Stimulated activated CD8-positive, alpha-beta memory T cell treated with anti-CD3 and anti-CD28 coated beads, Interleukin-2, amount 100 ng/mL, for 48 hours (primary cell): ENCODE results near the gene SMTNL2.

Experiments
- DNase-seq, 2 donors: peaks; one replicate each; pipeline ENCODE4 v3.0.0-alpha.2; 2020; ENCODE audit warnings: low read depth in 2 of 2

SMTNL2 gene

DNA sequence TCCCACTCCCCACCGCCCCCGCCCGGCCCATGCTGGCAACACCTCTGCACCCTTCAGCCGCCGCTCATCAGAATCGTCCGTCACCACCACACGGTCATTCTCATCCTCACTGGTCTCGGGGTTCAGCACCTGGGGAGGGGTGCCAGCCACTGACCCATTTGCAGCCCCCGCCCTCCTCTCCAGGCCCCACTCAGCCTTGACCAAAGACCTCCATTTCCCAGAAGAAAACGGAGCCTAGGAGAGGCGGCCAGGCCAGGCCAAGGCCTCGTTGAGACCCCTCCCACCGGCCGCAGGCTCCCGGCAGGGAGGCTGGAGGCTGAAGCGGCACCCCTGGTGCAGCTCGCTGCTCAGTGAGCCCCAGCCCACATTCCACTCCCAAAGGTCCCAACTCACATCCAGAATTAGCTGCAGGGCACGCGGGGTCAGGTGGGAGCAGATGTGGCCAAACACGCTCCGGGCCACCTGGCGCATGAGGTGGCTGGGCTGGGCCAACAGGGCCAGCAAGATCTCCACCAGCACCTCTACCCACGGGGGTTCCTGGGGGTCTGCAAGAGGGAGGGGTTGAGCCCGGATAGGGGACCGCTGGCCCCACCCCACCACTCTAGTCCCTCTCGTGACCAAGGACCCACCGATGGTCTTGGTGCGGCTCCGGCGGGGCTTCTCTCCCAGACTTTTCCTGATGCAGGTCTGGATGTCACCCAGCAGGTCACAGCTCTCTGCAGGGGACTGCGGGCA, 38.9 kb upstream of the SMTNL2 start:
- DNase-seq, result no peak

DNA sequence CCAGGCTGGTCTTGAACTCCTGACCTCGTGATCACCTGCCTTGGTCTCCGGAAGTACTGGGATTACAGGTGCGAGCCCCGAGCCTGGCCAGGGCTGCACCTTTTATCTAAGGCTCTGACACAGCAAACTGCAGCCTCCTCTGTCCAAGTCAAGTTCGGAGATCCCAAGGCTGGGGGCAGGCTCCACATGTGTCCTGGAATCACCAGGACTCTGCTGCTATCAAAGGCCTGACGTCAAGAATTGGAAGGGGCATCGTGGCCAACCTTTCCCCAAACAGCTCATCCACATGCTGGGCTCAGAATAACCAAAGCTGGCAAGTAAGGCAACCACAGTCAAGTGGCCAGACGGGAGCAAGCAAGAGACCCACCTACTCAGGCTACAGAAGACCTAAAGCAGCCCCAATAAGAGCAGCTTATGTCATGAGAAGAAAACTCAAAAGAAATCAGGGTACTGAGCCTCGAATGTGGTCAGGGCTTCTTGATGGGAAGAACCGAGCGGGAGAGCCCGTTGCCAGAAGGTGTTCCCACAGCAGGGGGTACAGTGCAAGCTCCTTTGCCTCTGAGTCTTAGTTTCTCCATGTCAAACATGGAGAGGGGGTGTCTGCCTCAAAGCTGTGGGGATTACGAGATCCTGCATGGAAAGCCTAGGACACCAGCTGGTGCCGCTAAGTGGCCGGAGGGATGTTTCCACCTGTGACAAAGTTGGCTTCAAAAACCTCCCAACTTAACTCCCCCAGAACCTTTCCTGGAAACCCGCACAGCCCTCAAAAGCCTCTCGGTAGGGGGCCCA, 37.0 kb upstream of the SMTNL2 start:
- no peak for DNase-seq

DNA sequence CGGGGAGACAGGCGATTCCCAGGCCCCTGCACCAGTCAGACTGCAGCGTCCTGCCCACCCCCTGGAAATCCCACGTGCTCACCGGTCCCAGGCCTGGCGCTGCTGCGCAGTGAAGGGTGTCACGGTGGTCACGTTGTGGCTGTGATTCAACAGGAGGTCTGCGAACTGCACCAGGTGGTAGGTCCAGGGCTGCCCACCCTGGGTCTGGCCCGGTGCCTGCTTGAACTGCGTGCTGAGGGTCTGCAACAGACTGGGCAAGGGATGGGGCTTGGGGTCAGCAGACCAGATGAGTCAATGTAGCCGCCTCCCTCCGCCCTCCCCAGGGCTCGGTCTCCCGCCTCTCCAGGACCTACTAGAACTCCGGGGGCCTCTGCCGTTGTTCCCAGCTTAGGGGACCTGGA, 36.3 kb upstream of the SMTNL2 start:
- no peak for DNase-seq

DNA sequence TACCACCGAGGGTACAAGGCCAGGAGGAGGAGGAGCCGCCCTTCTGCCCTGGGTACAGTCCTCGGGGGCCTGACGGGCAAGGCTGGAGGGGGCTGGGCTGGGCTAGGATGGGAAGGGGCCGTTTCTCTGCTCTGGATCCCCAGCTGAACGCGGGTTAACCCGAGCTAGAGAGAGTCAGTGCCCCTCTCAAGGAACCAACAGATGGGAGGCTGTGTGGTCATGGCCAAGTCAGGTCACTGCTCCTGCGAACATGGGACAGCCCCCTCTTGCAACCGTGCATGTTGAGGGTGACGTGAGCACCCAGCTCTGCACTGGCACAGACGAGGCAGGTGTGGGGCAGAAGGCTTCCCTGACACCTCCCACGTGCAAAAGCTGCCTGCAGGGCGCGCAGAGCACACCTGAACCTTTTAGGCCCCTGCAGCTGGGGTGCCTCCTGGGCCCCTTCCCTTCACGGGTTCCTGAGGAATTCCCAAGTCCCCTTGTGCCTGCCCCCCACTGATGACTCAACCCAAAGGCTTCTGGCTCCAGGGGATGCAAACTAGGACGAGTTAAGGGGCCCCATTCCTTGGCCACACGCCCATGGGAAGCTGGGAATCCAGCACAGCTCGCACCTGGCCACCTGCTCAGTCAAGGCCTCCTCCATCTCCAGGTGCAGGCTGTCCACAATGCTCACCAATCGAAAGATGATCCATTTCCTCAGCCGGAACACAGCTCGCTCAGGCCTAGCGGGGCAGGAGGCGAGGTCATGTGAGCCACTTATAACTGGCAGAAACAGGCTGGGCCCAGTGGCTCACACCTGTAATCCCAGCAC, 35.4 kb upstream of the SMTNL2 start:
- no peak for DNase-seq

DNA sequence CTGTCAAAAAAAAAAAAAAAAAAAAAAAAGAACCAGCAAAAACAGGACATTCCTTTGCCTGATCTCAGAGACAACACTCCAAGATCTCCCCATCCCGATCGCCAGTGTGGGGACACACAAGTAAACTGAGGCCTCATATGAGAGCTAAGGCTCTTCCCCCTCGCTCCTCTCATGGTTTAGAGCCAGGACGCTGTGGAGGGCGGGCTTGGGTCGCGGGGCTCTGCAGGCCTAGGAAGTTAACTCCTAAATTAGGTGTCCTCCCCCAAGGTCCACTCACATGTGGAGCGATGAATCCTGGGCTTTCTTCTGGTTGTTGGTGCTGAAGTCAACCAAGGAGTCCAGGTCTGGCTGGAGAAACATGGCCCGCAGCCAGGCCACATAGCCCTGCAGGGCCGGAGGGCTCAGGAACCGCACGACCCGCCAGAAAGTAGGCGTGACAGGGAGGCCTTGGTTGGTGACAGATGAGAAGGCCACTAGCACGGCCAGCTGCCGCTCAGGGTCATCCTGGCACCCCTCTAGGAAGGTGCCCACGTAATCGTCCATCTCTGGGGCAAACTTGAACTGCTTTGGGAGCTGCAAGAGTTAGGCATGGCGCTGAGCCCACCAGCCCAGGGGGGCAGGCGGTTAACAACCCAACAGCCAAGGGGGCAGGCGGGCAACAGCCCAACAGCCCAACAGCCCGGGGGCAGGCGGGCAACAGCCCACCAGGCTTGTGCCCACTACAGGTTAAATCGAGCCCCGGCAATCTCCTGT, 34.4 kb upstream of the SMTNL2 start:
- DNase-seq, result no peak

DNA sequence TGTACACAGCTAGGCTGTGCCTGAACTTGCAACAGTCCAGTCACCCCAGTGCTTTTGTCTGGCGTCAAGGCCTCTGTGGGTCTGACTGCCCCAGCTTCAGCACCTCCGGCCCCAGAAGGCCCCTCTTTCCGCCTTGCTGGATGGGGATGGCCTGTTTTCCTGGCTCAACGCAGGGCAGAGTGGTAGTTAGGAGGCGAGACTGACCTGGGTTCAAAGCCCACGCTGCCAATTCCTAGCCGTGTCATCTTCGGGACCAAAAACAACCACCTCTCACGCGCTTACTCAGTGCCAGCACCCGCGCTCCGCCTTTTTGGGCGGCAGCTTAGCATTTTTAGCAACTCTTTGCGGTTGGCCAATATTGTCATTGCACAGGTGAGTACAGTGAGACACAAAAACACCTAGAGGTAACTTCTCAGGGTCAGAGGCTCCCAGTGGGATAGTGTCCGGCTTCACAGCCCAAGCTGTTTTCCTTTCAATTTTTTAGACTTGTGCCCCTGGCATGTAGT, 33.7 kb upstream of the SMTNL2 start:
- no peak for DNase-seq

DNA sequence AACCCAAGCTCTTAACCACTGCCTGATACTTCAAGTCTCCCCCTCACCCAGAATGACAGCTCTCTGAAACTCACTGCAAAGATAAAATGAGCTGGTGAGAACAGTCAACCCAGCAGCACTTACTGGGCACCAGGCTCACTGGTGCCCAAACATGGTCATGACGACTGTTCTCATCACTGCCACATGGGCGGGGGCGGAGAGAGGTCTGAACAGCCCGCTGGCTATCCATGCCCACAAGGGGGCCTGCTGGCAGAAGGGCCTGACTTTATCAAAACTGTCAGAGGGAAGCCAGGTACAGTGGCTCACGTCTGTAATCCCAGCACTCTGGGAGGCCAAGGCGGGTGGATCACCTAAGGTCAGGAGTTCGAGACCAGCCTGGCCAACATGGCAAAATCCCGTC, 33.2 kb upstream of the SMTNL2 start:
- no peak for DNase-seq

DNA sequence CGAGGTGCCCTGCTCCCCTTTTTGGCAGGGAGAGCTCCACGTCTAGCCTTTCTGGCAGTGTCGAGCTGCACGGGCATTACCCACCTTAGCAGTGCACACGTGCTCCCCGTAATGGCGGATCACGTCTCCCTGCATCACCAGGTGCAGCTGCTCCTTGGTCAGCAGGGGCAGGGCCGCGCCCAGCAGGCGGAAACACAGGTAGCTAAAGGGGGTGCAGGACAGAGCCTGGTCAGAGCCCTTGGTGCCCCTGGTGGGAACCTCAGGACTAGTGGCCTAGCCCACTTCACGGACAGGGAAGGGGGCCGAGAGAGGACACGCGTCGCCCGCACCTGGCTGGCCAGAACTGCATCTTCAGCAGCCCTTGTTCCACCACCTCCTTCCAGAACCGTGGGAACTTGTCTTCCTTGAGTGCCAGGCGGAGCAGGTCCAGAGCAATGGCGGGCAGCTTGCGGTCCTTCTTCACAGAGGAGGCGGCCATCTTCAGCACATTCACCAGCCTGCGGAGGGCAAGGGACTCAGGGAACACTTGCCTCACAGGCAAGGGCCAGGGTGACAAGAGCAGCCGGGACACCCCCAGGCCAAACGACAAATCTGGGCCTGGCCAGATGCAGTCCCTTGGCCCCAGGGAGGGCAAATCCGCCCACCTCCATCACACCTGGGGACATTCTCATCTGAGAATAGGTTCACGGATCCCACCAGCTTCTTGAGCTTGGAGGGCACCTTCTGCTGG, 32.4 kb upstream of the SMTNL2 start:
- no peak for DNase-seq

DNA sequence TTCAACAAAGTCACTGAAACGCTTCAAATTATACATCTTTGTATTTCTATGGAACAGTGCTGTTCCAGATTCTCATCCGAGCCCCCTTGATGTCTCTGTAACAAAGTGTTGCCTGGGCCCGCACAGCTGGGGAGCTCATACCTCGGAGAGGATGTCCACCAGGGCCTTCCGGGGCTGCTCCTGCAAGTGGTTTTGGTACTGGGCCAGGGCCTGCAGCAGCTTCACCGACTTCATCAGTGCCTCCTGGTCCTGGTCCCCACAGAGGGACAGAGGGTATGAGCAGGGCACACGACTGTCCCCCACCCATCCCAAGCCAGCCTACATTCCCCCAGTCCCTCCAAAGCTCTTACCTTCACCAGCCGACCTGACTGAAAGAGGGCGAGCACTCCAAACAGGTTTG, 30.7 kb upstream of the SMTNL2 start:
- no peak for DNase-seq

DNA sequence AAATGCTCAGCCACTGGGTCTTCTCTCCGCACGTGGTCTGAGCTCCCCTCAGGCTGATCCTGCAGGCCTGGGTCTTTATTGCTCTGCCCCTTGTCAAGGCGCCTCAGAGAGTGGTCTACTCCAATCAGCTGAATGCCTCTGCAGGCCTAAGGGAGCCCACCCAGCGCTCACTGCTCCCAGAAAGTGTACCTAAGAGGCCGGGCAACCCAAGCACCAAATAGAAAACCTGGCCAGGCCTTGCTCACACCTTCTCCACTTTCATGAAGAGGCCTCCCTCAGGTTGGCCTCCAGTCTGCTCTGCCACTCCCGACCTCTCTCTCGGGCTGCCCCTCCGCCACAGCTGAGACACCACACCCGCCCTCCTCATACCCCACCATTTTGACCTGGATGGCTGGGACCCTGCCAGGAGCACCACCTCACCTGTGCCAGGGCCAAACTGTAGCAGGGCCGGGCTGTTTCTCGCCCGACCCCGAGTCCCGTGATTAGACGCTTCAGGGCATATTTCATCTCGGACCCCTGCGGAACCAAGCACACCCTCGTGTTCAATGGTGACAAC, 29.8 kb upstream of the SMTNL2 start:
- DNase-seq, result no peak

DNA sequence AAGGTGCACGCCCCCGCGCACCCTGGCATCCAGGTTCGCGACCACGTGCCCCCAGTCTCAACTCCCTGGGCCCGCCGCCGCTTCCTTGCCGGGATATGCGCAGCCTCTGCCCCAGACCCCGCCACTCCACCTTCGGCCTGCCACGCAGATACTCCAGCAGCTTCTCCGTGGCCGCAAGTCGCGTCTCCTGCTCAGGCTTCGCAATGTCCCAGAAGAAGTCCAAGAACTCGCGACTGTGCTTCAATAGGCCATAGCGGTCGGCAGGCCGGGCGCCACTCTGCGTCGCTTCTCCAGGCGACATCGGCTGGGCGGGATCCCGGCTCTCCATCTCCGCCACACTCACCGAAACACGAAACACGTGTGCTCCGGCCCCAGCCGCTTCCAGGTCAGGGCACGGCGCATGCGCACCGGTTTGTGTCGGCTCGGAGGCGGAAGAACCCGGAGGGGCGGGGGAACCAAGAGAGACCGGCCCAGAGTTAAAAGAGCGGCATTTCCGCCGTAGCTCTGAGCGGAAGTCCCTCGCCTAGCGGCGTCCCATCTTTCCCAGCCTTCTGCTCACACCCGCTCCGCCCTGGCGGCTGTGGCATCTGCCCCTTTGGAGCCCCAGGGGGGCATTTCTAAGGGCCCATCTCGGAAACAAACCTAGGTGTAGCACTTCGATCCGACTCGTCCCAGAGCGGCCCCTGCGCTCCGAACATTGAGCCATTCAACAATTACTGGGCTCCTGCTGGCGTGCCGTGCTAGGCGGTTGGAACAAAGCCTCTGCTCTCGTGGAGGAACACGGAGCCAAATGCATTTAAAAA, 29.1 kb upstream of the SMTNL2 start, which contains the start of gene MYBBP1A:
TSS of gene MYBBP1A (minus strand) at position 388 of the 803 bp plus-strand sequence. CDS start at position 328, 60 bp downstream.
- peak; percentile 96 to 98 for DNase-seq

DNA sequence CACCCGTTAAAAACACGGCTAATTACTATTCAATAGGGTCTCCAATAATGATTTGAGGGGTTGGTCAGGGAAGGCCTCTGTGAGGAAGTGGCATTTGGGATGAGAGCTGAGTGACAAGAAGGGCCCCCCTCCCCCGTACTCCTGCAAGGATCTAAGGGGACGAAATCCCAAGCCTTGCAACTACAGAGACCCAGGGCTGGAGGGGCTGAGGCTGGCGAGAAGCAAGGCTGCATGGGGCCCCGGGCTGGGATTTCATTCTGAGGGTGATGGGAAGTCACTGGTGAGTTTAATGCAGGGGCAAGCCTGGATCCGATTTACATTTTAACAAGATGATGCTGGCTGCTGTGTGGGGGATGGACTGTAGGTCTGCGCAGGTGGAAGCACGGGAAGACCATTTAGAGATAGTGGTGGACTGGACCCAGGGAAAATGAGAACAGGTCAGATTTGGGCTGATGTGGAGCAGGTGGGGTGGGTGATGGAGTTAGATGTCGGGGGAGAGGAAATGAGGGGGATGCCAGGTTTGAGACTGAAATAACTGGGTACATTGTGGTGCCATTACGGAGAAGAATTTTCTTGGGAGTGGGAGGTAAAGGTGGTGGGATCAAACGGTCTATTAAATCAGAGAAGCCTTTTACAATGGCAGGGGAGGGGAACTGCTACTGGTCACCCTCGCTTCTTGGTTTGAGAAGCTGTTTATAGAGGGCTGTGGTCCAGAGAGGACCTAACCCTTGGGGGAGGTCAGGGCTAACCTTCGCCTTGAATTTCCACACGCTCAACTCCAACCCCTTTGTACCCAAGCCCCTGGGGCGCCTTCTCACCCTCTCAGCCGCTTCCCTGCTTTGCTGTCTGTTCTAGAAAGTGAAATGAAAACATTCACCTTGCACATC, 28.2 kb upstream of the SMTNL2 start:
- no peak for DNase-seq

DNA sequence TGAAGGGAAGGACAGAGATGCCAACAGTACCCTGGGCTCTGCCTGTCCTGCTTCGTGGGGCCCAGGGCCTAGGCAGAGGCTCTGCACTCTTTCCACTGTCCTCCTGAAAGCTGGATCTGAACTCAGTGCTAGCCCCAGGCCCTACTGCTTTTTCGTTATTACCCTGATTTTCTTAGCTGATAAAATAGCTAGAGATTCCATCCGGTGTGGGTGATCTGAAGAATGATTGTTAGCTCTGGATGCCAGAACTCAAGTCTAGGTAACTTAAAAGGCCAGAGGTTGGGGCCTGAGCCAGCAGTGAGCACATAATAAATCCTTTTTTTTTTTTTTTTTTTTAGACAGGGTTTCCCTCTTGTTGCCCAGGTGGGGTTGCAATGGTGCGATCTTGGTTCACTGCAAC, 27.3 kb upstream of the SMTNL2 start:
- DNase-seq, result no peak

DNA sequence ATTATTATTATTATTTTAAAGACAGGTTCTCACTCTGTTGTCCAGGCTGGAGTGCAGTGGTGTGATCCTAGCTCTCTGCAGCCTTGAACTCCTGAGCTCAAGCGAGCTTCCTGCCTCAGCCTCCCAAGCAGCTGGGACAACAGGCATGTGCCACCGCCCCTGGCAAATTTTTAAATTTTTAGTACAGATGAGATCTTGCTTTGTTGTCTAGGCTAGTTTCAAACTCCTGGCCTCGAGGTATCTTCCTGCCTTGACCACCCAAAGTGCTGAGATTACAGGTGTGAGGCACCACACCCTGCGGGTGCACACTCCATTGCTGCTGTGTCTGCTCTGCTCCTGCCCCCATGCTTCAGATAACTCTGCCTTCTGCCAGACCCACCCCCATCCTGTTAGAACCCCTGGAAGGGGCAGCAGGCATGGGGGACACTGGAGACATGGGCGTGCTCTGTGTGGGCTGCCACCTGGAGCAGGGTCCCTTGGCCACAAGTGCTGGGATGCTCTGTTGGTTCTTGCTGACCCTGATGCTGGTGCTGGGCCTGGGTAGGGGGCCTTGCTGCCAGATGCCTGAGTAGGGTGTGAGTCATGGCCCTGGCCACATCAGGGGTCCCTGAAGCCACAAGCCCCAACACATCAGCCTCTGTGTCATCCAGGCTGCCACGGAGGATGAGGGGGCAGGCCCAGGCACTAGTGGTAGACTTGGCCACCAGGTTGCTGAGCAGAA, 26.5 kb upstream of the SMTNL2 start:
- no peak for DNase-seq

DNA sequence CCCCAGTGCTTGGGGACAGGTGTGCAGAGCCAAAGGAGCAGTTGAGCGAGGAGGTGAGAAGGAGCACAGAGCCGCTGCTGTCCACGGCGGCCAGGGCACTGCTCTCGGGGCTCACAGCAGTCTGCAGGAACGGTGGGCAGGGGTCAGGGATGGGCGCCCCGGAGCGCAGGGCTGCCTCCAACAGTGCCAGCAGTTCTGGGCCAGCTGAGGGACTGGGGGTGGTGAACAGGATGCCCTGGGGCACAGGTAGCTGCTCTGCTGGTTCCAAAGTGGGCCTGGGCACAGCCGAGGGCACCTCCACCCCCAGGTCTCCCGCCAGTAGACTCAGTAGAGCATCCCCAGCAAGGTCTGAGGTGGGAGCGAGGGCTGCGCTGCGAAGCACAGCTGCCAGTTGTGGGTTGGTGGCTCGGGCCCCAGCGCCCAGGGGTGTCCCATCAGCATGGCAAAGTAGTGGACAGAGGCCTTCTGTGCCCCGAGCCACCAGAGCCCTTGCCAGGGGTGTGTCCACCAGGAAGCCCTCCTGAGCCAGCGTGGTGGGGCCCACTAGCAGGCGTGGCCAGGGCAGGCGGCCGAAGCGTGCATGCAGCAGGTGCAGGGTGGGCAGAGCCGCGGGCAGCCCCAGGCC, 25.9 kb upstream of the SMTNL2 start:
- no peak for DNase-seq

DNA sequence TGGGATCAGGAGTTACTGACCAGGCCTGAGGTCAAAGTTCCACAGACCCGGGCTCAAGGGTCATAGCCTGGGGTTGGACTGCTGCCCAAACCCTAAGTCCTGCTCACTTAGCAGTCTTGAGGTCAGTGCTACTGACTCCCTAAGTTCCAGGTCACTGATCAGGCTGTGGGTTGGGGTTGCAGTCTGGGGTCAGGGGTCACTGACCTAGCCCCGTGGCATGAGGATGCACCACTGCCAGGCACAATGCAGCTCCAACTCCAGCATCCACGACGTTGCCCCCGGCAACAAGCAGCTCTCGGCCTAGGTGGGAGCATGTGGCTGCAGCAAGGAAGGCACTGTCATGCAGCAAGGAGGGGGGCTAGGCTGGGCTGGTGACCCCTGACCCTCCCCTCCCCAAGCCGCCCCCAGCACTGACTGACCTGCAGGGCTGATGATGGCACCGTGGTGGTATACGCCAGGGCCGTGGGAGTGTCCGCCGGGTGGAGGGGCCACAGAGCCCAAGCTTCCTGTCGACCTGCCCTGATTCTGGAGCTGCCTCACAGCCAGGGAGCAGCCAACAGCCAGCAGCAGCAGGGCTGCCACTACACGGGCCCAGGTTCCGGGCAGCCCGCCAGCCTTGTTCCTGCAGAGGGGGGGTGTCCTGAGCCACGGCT, 25.1 kb upstream of the SMTNL2 start:
- DNase-seq, result no peak

DNA sequence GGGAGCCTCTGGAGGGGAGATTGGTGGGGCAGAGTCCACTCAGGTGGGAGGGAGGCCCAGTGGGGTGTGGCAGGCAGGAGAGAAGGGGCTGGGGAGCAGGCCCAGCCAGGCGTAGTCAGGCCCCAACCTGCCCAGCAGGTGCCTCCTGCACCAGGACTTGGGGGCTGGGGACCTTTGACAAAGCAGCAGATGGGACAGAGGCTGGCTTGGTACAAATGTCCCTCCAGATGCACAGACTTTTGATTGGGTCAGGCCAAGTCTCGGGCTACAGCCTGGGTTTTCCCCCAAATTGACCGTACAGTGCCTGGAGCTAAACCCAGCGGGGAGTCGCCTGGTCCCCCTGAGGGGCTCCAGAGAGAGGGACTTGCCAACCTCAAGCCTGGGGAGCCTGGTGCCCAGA, 24.4 kb upstream of the SMTNL2 start:
- no peak for DNase-seq
